ENCODE measurements around the gene EPB41. TPM values are rescaled to one million over a fixed set of nuclear protein-coding genes. Genes with fewer than 3 reads are reported as not detected.
A peak's percentile ranks its signal among the peaks of the same experiment; 100 is the strongest.

EPB41 gene
- total RNA-seq, 4 donors from 2014 or later = 16.7 to 30.8 (median 21.7) TPM

DNA sequence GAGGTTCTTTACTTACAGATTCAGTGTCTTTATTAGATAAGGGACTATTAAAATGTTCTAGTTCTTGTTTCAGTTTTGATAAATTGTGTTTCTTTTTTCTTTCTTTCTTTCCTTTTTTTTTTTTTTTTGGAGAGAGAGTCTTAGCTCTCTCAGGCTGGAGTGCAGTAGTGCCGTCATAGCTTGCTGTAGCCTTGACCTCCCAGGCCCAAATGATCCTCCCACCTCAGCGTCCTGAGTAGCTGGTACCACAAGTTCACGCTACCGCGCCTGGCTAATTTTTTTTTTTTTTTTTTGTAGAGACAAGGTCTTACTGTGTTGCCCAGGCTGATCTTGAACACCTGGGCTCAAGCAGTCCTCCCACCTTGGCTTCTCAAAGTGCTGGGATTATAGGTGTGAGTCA, 132.8 kb downstream of the EPB41 start:
- no peak for ATAC-seq
- WGBS, 2 donors (ENCODE audit: low coverage in 1 of 2) = 80 to 92% methylated on average over 2 to 4 of the region's 5 CpGs
- no peak for TF ChIP-seq EP300 (IDR thresholded peaks at IDR 0.05)
- TF ChIP-seq POLR2AphosphoS5 (IDR thresholded peaks at IDR 0.05) = no peak
- no peak for TF ChIP-seq POLR2A (IDR thresholded peaks at IDR 0.05)
- TF ChIP-seq, protein P1, sequence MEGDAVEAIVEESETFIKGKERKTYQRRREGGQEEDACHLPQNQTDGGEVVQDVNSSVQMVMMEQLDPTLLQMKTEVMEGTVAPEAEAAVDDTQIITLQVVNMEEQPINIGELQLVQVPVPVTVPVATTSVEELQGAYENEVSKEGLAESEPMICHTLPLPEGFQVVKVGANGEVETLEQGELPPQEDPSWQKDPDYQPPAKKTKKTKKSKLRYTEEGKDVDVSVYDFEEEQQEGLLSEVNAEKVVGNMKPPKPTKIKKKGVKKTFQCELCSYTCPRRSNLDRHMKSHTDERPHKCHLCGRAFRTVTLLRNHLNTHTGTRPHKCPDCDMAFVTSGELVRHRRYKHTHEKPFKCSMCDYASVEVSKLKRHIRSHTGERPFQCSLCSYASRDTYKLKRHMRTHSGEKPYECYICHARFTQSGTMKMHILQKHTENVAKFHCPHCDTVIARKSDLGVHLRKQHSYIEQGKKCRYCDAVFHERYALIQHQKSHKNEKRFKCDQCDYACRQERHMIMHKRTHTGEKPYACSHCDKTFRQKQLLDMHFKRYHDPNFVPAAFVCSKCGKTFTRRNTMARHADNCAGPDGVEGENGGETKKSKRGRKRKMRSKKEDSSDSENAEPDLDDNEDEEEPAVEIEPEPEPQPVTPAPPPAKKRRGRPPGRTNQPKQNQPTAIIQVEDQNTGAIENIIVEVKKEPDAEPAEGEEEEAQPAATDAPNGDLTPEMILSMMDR (IDR thresholded peaks at IDR 0.05) = no peak
- Histone ChIP-seq H3K36me3 (peaks cover 0 to 4% of the 10 kb centered on the region in 2 donors), H3K27me3 (no peaks in the 10 kb centered on the region), H3K27ac (no peak overlapping the region), H3K4me3 (no peak overlapping the region), H3K4me1 (peaks cover 4 to 24% (median 4%) of the 10 kb centered on the region in 3 donors), H3K9me3 (no peaks in the 10 kb centered on the region)

DNA sequence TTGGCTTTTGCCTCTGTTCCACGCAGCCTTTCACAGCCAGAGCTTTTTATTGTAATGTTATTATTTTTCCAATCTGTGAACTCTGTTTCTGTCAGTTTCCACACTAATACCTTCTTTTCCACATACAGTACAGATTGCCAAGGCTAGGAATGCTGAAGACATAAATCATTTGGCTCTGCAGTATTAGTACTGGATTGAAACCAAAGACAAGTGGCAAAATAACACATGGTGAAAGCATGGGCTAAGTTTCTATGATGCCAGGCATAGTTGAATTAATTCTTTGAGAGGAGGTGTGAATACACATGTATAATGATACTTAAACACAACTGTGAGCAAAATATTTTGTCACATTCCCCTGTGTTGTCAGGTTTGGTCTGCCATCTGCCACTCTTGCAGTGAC, 135.8 kb downstream of the EPB41 start:
- peak; percentile 21 for TF ChIP-seq POLR2AphosphoS5 (IDR thresholded peaks at IDR 0.05)
- TF ChIP-seq, protein P1 (IDR thresholded peaks at IDR 0.05) = no peak
- peak overlapping the region in 1 of 4 donors; percentile 41 for H3K27ac ChIP-seq
- ATAC-seq = no peak

DNA sequence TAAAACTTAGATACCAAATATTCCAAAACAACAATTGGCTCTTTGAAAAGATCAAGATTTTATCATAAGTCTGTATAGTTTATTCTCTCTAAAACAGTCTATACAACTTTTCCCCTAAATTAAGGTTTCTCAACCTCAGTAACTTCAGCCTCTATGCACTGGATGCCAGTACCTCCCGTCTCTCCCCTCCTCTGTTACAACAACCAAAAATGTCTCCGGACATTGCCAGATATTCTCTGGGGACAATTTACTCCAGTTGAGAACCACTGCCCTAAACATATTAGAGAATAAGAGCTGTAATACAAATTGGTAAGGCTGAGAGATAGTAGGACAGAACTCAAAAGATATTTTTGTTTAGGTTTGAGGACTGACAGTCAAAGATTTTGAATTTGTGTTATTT, 137.7 kb downstream of the EPB41 start:
- peak; percentile 79 for ATAC-seq
- Histone ChIP-seq H3K27me3 (no peaks in the 10 kb centered on the region), H3K4me3 (no peak overlapping the region), H3K36me3 (peaks cover 0 to 9% of the 10 kb centered on the region in 2 donors), H3K4me1 (peaks cover 0 to 29% (median 4%) of the 10 kb centered on the region in 3 donors), H3K27ac (peak overlapping the region in 2 of 4 donors; percentile 29 to 35), H3K9me3 (no peaks in the 10 kb centered on the region)
- no peak for TF ChIP-seq POLR2A (IDR thresholded peaks at IDR 0.05)
- TF ChIP-seq POLR2AphosphoS5 (IDR thresholded peaks at IDR 0.05) = no peak
- TF ChIP-seq, protein P1 (IDR thresholded peaks at IDR 0.05) = no peak
- no peak for TF ChIP-seq EP300 (IDR thresholded peaks at IDR 0.05)
- 0% methylated on average over 2 of the region's 2 CpGs for WGBS, 2 donors (ENCODE audit: low coverage in 1 of 2)

More for the DNA sequence above, 135.8 kb downstream of the EPB41 start:
- peaks cover 0 to 9% of the 10 kb centered on the region in 2 donors for H3K36me3 ChIP-seq
- no peaks in the 10 kb centered on the region for H3K9me3 ChIP-seq
- no peak overlapping the region for H3K4me3 ChIP-seq
- H3K27me3 ChIP-seq = no peaks in the 10 kb centered on the region
- H3K4me1 ChIP-seq = peaks cover 0 to 29% (median 4%) of the 10 kb centered on the region in 3 donors
- 50 to 80% methylated on average over 1 of the region's 1 CpG for WGBS, 2 donors (ENCODE audit: low coverage in 1 of 2)

DNA sequence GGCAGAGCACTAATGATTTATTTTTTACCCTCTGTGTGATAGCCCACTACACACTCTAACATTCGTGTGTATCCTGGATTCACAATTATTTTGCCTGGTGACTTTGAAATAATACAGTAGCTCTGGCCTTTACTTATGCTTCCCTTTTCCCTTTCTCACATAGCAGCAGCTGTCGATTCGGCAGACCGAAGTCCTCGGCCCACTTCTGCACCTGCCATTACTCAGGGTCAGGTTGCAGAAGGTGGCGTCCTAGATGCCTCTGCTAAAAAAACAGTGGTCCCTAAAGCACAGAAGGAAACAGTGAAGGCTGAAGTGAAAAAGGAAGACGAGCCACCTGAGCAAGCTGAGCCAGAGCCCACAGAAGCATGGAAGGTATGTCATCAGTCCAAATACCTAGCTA, 138.6 kb downstream of the EPB41 start:
- H3K27ac ChIP-seq = no peak overlapping the region
- no peak for ATAC-seq
- peaks cover 0 to 6% of the 10 kb centered on the region in 2 donors for H3K36me3 ChIP-seq
- H3K4me3 ChIP-seq = no peak overlapping the region
- no peaks in the 10 kb centered on the region for H3K27me3 ChIP-seq
- H3K9me3 ChIP-seq = no peaks in the 10 kb centered on the region
- WGBS, 2 donors (ENCODE audit: low coverage in 1 of 2) = 83 to 86% methylated on average over 7 of the region's 7 CpGs
- H3K4me1 ChIP-seq = peaks cover 0 to 29% (median 4%) of the 10 kb centered on the region in 3 donors
- no peak for TF ChIP-seq POLR2AphosphoS5 (IDR thresholded peaks at IDR 0.05)
- TF ChIP-seq POLR2A (IDR thresholded peaks at IDR 0.05) = no peak
- no peak for TF ChIP-seq EP300 (IDR thresholded peaks at IDR 0.05)
- TF ChIP-seq, protein P1 (IDR thresholded peaks at IDR 0.05) = no peak

DNA sequence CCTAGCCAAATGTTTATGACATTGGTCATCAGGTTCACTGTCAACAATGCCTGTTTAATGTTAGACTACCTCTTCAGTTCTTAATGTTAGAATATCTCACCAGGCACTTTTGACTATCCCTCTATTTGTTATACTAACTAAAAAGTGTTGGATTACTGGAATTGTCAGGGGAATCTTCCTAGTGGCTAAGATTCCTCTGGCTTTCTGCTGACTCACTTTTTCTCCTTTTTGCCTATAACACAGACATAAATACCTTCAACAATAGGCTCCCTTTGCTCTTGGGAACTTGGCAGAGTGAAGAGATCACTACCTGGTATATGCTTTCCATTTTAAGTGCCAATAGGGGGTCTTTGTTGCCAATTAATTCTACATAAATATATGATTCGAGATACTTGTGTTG, 140.8 kb downstream of the EPB41 start:
- no peak overlapping the region for H3K27ac ChIP-seq
- ATAC-seq = no peak

More for the DNA sequence above, 140.8 kb downstream of the EPB41 start:
- H3K4me3 ChIP-seq = no peak overlapping the region
- no peaks in the 10 kb centered on the region for H3K27me3 ChIP-seq
- 100% methylated on average over 1 of the region's 1 CpG for WGBS, 2 donors (ENCODE audit: low coverage in 1 of 2)
- H3K9me3 ChIP-seq = no peaks in the 10 kb centered on the region
- H3K4me1 ChIP-seq = peaks cover 0 to 26% (median 4%) of the 10 kb centered on the region in 3 donors
- H3K36me3 ChIP-seq = peaks cover 0 to 4% of the 10 kb centered on the region in 2 donors
- TF ChIP-seq EP300 (IDR thresholded peaks at IDR 0.05) (no peak), POLR2A (IDR thresholded peaks at IDR 0.05) (no peak), POLR2AphosphoS5 (IDR thresholded peaks at IDR 0.05) (no peak)
- TF ChIP-seq, protein P1 (IDR thresholded peaks at IDR 0.05) = no peak
